GM23338 (cell line): ENCODE results near the gene TMEM59L. TPM values are rescaled to one million over a fixed set of nuclear protein-coding genes. Genes with fewer than 3 reads are reported as not detected.

ENCODE experiments used
- ATAC-seq: fragments of 200-7000 bp; cut with Tn5 transposase; 3 replicates; pipeline ENCODE4 v1.9.1; 2020
- DNase-seq: peaks from one replicate; pipeline ENCODE4 v3.0.0-alpha.2; 2015; ENCODE audit warnings: low spot score
- H2AFZ ChIP-seq: fragments of 200-600 bp; sonication (generic); 2 replicates; pipeline ENCODE4 v1.8.0; 2016; ENCODE audit warnings: antibody characterized with exemption, mild to moderate bottlenecking, moderate library complexity
- H3F3A ChIP-seq: fragments of 200-600 bp; sonication (generic); replicated peaks from 2 replicates; pipeline ENCODE4 v1.8.0; 2017; ENCODE audit warnings: antibody characterized with exemption, mixed run types, low read depth
- H3K27ac ChIP-seq: fragments of 200-600 bp; sonication (generic); 2 replicates; pipeline ENCODE4 v1.6.1; 2016; ENCODE audit warnings: low read depth
- H3K27me3 ChIP-seq: fragments of 200-600 bp; sonication (generic); 2 replicates; pipeline ENCODE4 v1.8.0; 2016; ENCODE audit warnings: mild to moderate bottlenecking, mixed run types, moderate library complexity; ENCODE audit not compliant: insufficient read depth
- H3K36me3 ChIP-seq: fragments of 200-600 bp; sonication (generic); 2 replicates; pipeline ENCODE4 v1.8.0; 2016; ENCODE audit warnings: mild to moderate bottlenecking; ENCODE audit not compliant: insufficient read depth
- H3K4me1 ChIP-seq: fragments of 200-600 bp; sonication (generic); 2 replicates; pipeline ENCODE4 v1.8.0; 2016; ENCODE audit warnings: mild to moderate bottlenecking, moderate library complexity; ENCODE audit not compliant: insufficient read depth
- H3K4me2 ChIP-seq: fragments of 200-600 bp; sonication (generic); 2 replicates; pipeline ENCODE4 v1.7.1; 2017; ENCODE audit warnings: mixed run types
- H3K4me3 ChIP-seq: fragments of 200-600 bp; sonication (generic); 2 replicates; pipeline ENCODE4 v1.6.1; 2016; ENCODE audit warnings: mixed run types
- H3K79me2 ChIP-seq: fragments of 200-600 bp; sonication (generic); replicated peaks from 2 replicates; pipeline ENCODE4 v1.8.0; 2017; ENCODE audit warnings: mild to moderate bottlenecking; ENCODE audit not compliant: insufficient read depth
- H3K9me2 ChIP-seq: fragments of 200-600 bp; sonication (generic); 2 replicates; pipeline ENCODE4 v1.8.0; 2017; ENCODE audit not compliant: insufficient read depth
- H4K20me1 ChIP-seq: fragments of 200-600 bp; sonication (generic); replicated peaks from 2 replicates; pipeline ENCODE4 v1.8.0; 2017; ENCODE audit warnings: mild to moderate bottlenecking; ENCODE audit not compliant: insufficient read depth
- H3K27ac Mint-ChIP-seq: 2 replicates; pipeline ENCODE4 v1.8.0; 2020; ENCODE audit warnings: inconsistent platforms, mild to moderate bottlenecking, moderate library complexity, mixed read lengths
- H3K27me3 Mint-ChIP-seq: 3 replicates; pipeline ENCODE4 v1.8.0; 2022; ENCODE audit warnings: low read depth, mild to moderate bottlenecking, moderate library complexity, mixed read lengths, inconsistent platforms; ENCODE audit not compliant: insufficient read depth, poor library complexity
- H3K36me3 Mint-ChIP-seq: 3 replicates; pipeline ENCODE4 v1.8.0; 2021; ENCODE audit warnings: low read depth, mild to moderate bottlenecking, inconsistent platforms, moderate library complexity, mixed read lengths
- H3K4me1 Mint-ChIP-seq: 3 replicates; pipeline ENCODE4 v1.8.0; 2020; ENCODE audit warnings: mild to moderate bottlenecking, inconsistent platforms, mixed read lengths
- H3K4me3 Mint-ChIP-seq: 3 replicates; pipeline ENCODE4 v1.8.0; 2021; ENCODE audit warnings: moderate library complexity, mild to moderate bottlenecking, inconsistent platforms, mixed read lengths
- H3K9me3 Mint-ChIP-seq: 3 replicates; pipeline ENCODE4 v1.8.0; 2020; ENCODE audit warnings: moderate library complexity, mild to moderate bottlenecking, inconsistent platforms, mixed read lengths
- CREB1 ChIP-seq: fragments of 250-450 bp; sonication (Bioruptor Pico); IDR thresholded peaks from 2 replicates; pipeline ENCODE4 v1.5.0; 2020; ENCODE audit warnings: low read depth, mild to moderate bottlenecking, moderate library complexity
- EZH2 ChIP-seq: fragments of 200-600 bp; sonication (generic); IDR thresholded peaks from one replicate; pipeline ENCODE4 v1.8.0; 2017; ENCODE audit warnings: antibody characterized with exemption, mild to moderate bottlenecking, low read depth; ENCODE audit not compliant: unreplicated experiment
- EZH2phosphoT487 ChIP-seq: fragments of 200-600 bp; sonication (generic); IDR thresholded peaks from one replicate; pipeline ENCODE4 v1.8.1; 2018; ENCODE audit warnings: antibody characterized with exemption; ENCODE audit not compliant: unreplicated experiment
- JUNB ChIP-seq: IDR thresholded peaks from one replicate; pipeline ENCODE4 v1.6.1; 2016; ENCODE audit warnings: antibody characterized with exemption; ENCODE audit not compliant: unreplicated experiment
- NANOG ChIP-seq: IDR thresholded peaks from 2 replicates; pipeline ENCODE4 v1.6.1; 2016; ENCODE audit warnings: antibody characterized with exemption, borderline replicate concordance
- POLR2AphosphoS5 ChIP-seq: IDR thresholded peaks from 2 replicates; pipeline ENCODE4 v1.6.1; 2016; ENCODE audit warnings: antibody characterized with exemption, low read depth
- STAT1 ChIP-seq: IDR thresholded peaks from one replicate; pipeline ENCODE4 v1.6.1; 2016; ENCODE audit warnings: antibody characterized with exemption; ENCODE audit not compliant: unreplicated experiment
- ZNF114 ChIP-seq: fragments of 250-450 bp; sonication (Bioruptor Pico); IDR thresholded peaks from 2 replicates; pipeline ENCODE4 v1.5.0; 2020; ENCODE audit warnings: mild to moderate bottlenecking, moderate library complexity
- ZNF331 ChIP-seq: fragments of 250-450 bp; sonication (Bioruptor Pico); IDR thresholded peaks from 2 replicates; pipeline ENCODE4 v1.5.0; 2020; ENCODE audit warnings: low read depth, mild to moderate bottlenecking, moderate library complexity
- polyA plus RNA-seq: library from polyadenylated mRNA; unstranded; fragments of >200 nt; fragmentation: Nextera tagmentation; extraction: Ambion mirVana; gene quantifications from 2 replicates; pipeline ENCODE4 v1.2.1, GENCODE V29; 2016
- total RNA-seq: library from RNA; depleted of rRNA; stranded (reverse); fragments of >200 nt; shearing (Covaris generic); gene quantifications from 2 replicates; pipeline ENCODE4 v1.2.3, GENCODE V29; 2014
- TF ChIP-seq, protein P1 (sequence below): IDR thresholded peaks from one replicate; pipeline ENCODE4 v1.6.1; 2018; ENCODE audit warnings: antibody characterized with exemption; ENCODE audit not compliant: unreplicated experiment

The TMEM59L gene
- total and polyA plus RNA-seq, 2 experiments from 2014 or later: 9.8 to 15.7 TPM

- TF ChIP-seq, protein P1, sequence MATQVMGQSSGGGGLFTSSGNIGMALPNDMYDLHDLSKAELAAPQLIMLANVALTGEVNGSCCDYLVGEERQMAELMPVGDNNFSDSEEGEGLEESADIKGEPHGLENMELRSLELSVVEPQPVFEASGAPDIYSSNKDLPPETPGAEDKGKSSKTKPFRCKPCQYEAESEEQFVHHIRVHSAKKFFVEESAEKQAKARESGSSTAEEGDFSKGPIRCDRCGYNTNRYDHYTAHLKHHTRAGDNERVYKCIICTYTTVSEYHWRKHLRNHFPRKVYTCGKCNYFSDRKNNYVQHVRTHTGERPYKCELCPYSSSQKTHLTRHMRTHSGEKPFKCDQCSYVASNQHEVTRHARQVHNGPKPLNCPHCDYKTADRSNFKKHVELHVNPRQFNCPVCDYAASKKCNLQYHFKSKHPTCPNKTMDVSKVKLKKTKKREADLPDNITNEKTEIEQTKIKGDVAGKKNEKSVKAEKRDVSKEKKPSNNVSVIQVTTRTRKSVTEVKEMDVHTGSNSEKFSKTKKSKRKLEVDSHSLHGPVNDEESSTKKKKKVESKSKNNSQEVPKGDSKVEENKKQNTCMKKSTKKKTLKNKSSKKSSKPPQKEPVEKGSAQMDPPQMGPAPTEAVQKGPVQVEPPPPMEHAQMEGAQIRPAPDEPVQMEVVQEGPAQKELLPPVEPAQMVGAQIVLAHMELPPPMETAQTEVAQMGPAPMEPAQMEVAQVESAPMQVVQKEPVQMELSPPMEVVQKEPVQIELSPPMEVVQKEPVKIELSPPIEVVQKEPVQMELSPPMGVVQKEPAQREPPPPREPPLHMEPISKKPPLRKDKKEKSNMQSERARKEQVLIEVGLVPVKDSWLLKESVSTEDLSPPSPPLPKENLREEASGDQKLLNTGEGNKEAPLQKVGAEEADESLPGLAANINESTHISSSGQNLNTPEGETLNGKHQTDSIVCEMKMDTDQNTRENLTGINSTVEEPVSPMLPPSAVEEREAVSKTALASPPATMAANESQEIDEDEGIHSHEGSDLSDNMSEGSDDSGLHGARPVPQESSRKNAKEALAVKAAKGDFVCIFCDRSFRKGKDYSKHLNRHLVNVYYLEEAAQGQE: no peak
- TF ChIP-seq EZH2 (no peak), POLR2AphosphoS5 (no peak)
Measured at GRCh38 chr19:18655173-18655844, 42.6 kb downstream of the TMEM59L start (continued).

- H3K4me1 Mint-ChIP-seq: peaks cover 30% of the 10 kb centered on the region
- H3K36me3 ChIP-seq: no peaks in the 10 kb centered on the region
- H3K9me3 Mint-ChIP-seq: no peaks in the 10 kb centered on the region; the same call in 2 of the 3 replicates
- no peak overlapping the region for H2AFZ ChIP-seq
- H3F3A ChIP-seq: 0 out of 2 replicates have a peak, but pooled peaks cover 6% of the 10 kb centered on the region
- ATAC-seq: no peak
- no peak overlapping the region for H3K27ac ChIP-seq
- H3K4me3 ChIP-seq: no peak overlapping the region
- 0 out of 2 replicates have a peak, but pooled peaks cover 2% of the 10 kb centered on the region for H3K4me1 ChIP-seq
- H3K36me3 Mint-ChIP-seq: no peaks in the 10 kb centered on the region; the same call in 2 of the 3 replicates
- H3K27me3 Mint-ChIP-seq: peaks cover 16% of the 10 kb centered on the region
- H3K4me2 ChIP-seq: no peak overlapping the region
- DNase-seq: no peak
- H3K27me3 ChIP-seq: no peaks in the 10 kb centered on the region
- H3K79me2 ChIP-seq: no peaks in the 10 kb centered on the region
- no peaks in the 10 kb centered on the region; the same call in 1 of the 2 replicates for H4K20me1 ChIP-seq
- H3K9me2 ChIP-seq: 0 out of 2 replicates have a peak, but pooled peaks cover 6% of the 10 kb centered on the region
- H3K27ac Mint-ChIP-seq: no peak overlapping the region
- H3K4me3 Mint-ChIP-seq: no peak overlapping the region; the same call in 2 of the 3 replicates
- no peak for TF ChIP-seq ZNF331 (CRISPR knock-in tag)
- no peak for TF ChIP-seq CREB1 (CRISPR knock-in tag)
- TF ChIP-seq NANOG: no peak
- TF ChIP-seq POLR2AphosphoS5: no peak
- no peak for TF ChIP-seq JUNB
- TF ChIP-seq EZH2phosphoT487: no peak
- TF ChIP-seq EZH2: no peak
- TF ChIP-seq ZNF114 (CRISPR knock-in tag): no peak
- TF ChIP-seq, protein P1: no peak
- TF ChIP-seq STAT1: no peak
Measured at GRCh38 chr19:18656337-18657086, 43.8 kb downstream of the TMEM59L start.
